ENCODE results near the gene TSPAN7.

GRCh38 chrX:38632516-38632915, 71.2 kb downstream of the TSPAN7 start:
- TF ChIP-seq RCOR1 (IDR thresholded peaks at IDR 0.05; ENCODE audit: insufficient replicate concordance, low read length) (no peak), CTCF (conservative IDR thresholded peaks at IDR 0.05; ENCODE audit: low read depth, low read length) (no peak), USF2 (IDR thresholded peaks at IDR 0.05; ENCODE audit: low read depth, low read length) (no peak), POLR2A (IDR thresholded peaks at IDR 0.05; ENCODE audit: low read depth, low read length) (no peak), CEBPB (IDR thresholded peaks at IDR 0.05; ENCODE audit: low read depth, low read length) (no peak), RAD21 (IDR thresholded peaks at IDR 0.05; ENCODE audit: low read length) (no peak), MAFK (IDR thresholded peaks at IDR 0.05; ENCODE audit: low read depth, low read length) (no peak), RFX5 (IDR thresholded peaks at IDR 0.05; ENCODE audit: low read depth, low read length) (no peak), SMC3 (IDR thresholded peaks at IDR 0.05; ENCODE audit: low read depth, low read length) (no peak), NFE2L2 (IDR thresholded peaks at IDR 0.05; ENCODE audit: low read depth, low read length) (no peak), MXI1 (IDR thresholded peaks at IDR 0.05; ENCODE audit: borderline replicate concordance, low read depth, low read length) (no peak), ELK1 (IDR thresholded peaks at IDR 0.05; ENCODE audit: borderline replicate concordance, low read depth, low read length) (no peak)

Data from IMR-90 (cell line).